ENCODE measurements around the gene RAB9A.
A peak's percentile ranks its signal among the peaks of the same experiment; 100 is the strongest.
"Not testable (repeated sequence)": the region's sequence is repeated elsewhere in the genome, so short reads cannot be mapped to it uniquely, and the experiment has no call there.

The RAB9A gene, protein sequence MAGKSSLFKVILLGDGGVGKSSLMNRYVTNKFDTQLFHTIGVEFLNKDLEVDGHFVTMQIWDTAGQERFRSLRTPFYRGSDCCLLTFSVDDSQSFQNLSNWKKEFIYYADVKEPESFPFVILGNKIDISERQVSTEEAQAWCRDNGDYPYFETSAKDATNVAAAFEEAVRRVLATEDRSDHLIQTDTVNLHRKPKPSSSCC

DNA sequence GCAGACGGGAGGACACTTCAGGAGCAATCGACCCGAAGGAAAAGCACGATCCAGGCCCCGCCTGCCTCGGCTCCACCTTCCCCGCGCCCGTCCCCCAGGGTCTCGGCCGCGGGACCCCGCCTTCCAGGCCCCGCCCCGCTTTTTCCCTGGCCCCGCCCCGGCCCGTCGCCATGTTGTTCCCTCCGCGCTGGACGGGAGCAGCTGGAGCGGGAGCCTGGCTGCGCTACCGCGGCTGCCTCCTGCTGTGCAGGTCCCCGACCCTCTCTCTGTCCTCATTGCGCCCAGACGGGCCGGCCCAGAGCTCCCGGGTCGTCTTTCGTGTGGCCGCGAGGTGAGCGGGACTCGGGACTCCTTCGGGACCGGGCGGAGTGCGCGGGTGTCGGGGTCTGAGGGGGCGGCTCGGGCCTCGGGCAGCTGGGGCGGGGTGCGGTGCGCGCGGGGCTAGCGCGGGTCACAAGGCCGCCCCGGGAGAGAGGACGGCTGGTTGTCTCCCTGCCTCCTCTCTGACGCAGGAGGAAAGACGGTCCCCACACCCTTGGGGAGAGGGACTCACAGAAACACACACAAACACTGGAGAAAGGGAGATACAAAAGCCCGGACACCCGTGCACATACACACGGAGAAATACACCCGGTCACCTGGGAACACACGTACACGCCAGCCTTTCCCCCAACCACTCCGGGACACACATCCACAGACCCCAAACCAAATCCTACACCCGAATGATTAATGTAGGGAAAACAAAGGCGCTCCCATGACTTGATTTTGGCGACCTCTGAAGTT lies at the start of gene RAB9A:
RAB9A (plus strand) TSS at position 171 of the 783 bp plus-strand sequence. CDS start 19,619 bp downstream, outside the sequence.
- DNase-seq: peak; percentile 87

DNA sequence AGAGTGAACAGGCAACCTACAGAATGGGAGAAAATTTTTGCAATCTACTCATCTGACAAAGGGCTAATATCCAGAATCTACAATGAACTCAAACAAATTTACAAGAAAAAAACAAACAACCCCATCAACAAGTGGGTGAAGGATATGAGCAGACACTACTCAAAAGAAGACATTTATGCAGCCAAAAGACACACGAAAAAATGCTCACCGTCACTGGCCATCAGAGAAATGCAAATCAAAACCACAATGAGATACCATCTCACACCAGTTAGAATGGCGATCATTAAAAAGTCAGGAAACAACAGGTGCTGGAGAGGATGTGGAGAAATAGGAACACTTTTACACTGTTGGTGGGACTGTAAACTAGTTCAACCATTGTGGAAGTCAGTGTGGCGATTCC lies 47.2 kb upstream of the RAB9A start:
- DNase-seq: not testable (repeated sequence)

DNA sequence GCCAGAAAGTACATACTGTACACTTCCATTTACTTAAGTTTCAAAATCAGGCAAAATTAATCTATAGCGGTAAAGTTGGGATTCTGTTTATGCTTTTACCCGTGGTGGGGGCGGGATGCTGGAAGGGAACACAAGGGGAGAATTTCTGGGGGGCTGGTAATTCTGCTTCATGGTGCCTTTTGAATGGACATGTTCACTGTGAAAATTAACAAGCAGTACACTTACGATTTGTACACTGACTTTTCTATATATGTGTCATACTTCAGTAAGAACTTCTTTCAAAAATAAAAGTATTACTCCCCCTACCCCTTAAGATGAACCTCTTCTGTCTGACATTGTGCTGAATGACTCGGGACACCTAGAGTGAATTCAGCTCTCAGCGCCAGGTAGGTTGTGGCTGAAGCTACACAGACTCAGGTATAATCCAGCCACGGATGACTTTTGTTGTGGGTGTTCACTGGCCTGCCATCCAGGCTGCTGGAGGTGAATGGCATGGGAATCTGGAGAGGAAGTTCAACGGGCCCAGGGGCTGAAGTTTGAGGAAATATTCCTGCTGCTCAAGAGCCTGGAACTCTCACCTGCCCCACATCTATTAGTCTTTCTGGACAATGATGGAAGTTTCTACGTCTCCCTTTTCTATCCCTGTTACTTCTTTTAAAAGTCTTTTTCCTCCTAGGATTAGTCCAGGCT lies 43.3 kb upstream of the RAB9A start:
- DNase-seq: no peak

DNA sequence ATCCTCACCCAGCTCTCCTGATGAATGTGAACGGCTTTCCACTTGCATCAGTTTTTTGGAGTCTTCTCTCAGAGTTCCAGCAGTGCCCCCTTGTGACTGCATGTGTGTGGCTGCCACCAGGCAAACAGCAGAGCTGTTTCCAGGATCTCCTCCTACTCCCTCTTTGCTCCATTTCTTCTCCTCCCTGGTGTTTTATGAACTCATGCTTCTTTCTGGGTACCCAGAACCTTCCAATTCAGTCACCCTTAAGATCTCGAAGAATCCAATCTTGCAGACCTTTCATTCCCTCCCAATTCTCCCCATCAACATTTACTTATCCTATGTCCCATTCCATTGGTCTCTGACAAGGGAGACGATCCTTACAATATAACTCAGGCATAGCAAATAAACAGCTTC lies 42.8 kb upstream of the RAB9A start:
- DNase-seq: peak; percentile 78

- DNase-seq: peak; percentile 97
Observed at GRCh38 chrX:13647709-13648212, 41.2 kb upstream of the RAB9A start.

DNA sequence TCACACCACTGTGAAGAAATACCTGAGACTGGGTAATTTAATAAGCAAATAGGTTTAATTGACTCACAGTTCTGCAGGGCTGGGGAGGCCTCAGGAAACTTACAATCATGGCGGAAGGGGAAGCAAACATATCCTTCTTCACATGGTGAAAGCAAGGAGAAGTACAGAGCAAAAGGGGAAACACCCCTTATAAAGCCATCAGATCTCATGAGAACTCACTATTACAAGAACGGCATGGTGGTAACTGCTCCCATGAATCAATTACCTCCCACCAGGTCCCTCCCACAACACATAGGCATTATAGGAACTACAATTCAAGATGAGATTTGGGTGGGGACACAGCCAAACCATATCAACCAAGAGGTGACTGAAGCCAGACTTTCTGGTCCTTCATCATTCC lies 40.6 kb upstream of the RAB9A start:
- DNase-seq: peak; percentile 31

- no peak for DNase-seq
Observed at GRCh38 chrX:13649838-13650237, 39.1 kb upstream of the RAB9A start.

GRCh38 chrX:13650318-13650717 lies 38.6 kb upstream of the RAB9A start:
- no peak for DNase-seq

GRCh38 chrX:13651150-13651549 lies 37.8 kb upstream of the RAB9A start:
- no peak for DNase-seq

DNA sequence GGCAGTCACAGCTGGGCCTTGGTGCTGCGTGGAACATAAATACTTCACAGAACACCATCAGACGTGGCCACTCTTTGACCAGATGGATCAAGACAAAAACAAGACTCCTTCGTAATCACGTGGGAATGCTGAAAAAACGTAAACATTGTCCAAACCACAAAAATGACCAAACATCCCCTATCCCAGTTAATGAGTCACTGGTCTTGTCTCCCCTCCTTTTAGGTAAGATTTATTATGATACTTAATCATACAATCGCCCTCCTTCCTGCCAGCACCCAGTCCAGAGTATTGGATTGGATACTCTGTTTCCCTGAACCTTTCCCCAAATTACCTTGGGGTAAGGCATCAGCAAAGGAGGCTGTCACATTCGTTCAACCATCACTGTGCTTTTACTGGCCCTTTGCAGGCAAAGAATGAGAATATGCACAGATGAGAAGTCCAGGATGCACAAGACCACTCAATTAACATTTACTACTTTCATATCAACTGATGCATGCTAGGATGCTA lies 36.6 kb upstream of the RAB9A start:
- DNase-seq: no peak

GRCh38 chrX:13652850-13653693 lies 35.9 kb upstream of the RAB9A start, which contains the start of gene TCEANC:
Gene TCEANC, plus strand, starts transcription at chrX:13653141. Its CDS starts 9,368 bp downstream, at chrX:13662509.
- DNase-seq: peak; percentile 97

DNA sequence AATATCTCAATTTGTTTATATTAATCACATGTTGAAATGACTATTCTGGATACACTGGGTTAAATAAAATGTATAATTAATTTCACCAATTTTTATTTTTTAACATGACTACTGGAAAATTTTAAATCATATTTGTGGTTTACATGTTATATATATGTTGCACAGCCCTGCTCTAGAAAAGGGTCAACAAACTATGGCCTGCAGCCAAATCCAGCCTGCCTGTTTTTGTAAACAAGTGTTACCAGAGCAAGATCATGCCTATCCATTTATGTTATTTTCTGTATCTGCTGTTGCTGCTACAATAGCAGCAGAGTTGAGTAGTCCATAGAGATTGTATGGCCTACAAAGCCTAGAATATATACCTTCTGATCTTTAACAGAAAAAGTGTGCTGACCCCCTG lies 34.8 kb upstream of the RAB9A start:
- DNase-seq: no peak

GRCh38 chrX:13655674-13656073 lies 33.3 kb upstream of the RAB9A start:
- no peak for DNase-seq

GRCh38 chrX:13658602-13659001 lies 30.3 kb upstream of the RAB9A start:
- DNase-seq: peak; percentile 78

DNA sequence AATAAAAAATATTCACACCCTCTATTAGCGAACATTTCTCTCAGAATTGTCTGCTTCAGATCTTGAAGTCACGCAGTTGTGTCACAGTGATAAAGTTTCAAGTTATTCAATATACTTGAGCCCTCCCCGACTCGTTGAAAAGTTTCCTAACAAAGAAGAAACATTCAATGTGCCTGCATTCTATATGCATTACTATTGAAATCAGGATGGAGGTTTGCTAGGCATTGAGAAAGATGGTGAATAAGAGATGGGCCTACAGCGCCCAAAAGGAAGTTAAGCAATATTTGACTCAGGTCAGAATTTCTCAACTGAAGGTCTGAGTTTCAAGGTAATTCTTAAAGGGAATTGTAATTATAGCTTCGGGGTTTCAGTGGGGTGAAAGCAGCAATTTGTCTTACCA lies 29.9 kb upstream of the RAB9A start:
- DNase-seq: peak; percentile 51

DNA sequence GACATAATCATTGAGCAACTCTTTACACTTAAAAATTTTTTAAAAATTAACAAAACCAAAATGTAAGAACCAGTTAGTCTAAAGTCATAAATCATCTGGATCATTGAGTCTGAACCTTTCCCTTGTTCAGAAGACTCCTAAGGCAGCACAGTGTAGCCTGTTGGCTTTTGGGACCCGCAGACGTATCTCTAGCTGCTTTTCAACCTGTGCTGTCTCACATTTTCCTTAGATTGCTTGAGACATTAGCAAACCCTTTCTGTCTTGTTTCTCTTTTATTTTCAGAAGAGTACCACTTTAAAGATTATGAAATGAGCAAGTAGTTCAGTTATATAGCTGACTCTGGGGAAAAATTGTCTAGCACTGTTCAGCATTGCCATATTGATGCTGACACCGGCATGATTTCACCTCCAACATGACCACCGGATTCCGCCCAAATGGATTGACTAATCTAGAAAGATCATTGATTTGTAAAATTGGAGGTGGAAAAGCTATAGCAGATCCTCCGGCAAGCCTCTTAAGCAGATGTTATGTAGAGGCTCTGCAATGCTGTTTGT lies 27.1 kb upstream of the RAB9A start:
- no peak for DNase-seq

DNA sequence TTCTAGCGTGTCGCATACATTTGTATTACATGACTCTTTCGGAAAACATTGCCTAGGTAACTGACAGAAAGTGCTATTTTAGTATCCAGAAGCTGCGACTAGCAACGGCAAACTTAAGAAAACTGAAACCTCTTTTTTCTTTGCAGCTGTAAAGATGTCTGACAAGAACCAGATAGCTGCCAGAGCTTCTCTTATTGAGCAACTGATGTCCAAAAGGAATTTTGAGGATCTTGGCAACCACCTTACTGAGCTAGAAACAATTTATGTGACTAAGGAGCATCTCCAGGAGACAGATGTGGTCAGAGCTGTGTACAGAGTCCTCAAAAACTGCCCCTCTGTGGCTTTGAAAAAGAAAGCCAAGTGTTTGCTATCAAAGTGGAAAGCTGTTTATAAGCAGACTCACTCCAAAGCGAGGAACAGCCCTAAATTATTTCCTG lies 26.6 kb upstream of the RAB9A start:
- no peak for DNase-seq

GRCh38 chrX:13664020-13664419 lies 24.9 kb upstream of the RAB9A start:
- no peak for DNase-seq

GRCh38 chrX:13666836-13667235 lies 22.1 kb upstream of the RAB9A start:
- DNase-seq: no peak

- no peak for DNase-seq
Observed at GRCh38 chrX:13667919-13668318, 21.0 kb upstream of the RAB9A start.

- peak; percentile 81 for DNase-seq
Observed at GRCh38 chrX:13669246-13669737, 19.6 kb upstream of the RAB9A start.

DNA sequence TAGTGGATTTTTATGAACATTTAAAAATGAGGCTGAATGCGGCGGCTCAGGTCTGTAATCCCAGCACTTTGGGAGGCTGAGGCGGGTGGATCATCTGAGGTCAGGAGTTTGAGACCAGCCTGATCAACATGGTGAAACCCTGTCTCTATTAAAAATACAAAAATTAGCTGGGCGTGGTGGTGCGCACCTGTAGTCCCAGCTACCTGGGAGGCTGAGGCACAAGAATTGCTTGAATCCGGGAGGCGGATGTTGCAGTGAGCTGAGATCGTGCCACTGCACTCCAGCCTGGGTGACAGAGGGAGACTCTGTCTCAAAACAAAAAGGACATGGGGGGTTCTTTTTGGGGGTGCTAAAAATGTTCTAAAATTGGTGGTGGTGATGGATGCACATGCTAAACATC lies 19.2 kb upstream of the RAB9A start:
- not testable (repeated sequence) for DNase-seq
